Natural killer cell (primary cell): Measurements from ENCODE around the gene ADO. TPM values are rescaled to one million over a fixed set of nuclear protein-coding genes. Genes with fewer than 3 reads are reported as not detected.

ENCODE experiments used
- ATAC-seq, 3 donors: fragments of 150-1000 bp in 2 of 3; fragments of 200-7000 bp in 1 of 3; cut with Tn5 transposase; 1 replicate in 1 of 3; 2 replicates in 2 of 3; pipeline ENCODE4 v1.10.0; 2021; ENCODE audit warnings: mild to moderate bottlenecking in 2 of 3, moderate library complexity in 2 of 3
- DNase-seq, 2 donors: peaks; one replicate each; pipeline versions ENCODE4 v3.0.0 to v3.0.0-alpha.2; 2013 to 2021; ENCODE audit warnings: mixed read lengths in 1 of 2
- H3K27ac ChIP-seq: one replicate; pipeline ENCODE4 v1.5.1; 2013; ENCODE audit warnings: mild to moderate bottlenecking, low read length
- H3K27me3 ChIP-seq: one replicate; pipeline ENCODE4 v1.6.1; 2013; ENCODE audit warnings: low read length; ENCODE audit not compliant: control insufficient read depth, insufficient read depth
- H3K36me3 ChIP-seq: one replicate; pipeline ENCODE4 v1.6.1; 2013; ENCODE audit warnings: low read length; ENCODE audit not compliant: control insufficient read depth, insufficient read depth
- H3K4me1 ChIP-seq: one replicate; pipeline ENCODE4 v1.6.1; 2013; ENCODE audit warnings: low read length; ENCODE audit not compliant: control insufficient read depth, insufficient read depth
- H3K4me3 ChIP-seq: one replicate; pipeline ENCODE4 v1.5.1; 2013; ENCODE audit warnings: low read length
- H3K9me3 ChIP-seq: one replicate; pipeline ENCODE4 v1.6.1; 2013; ENCODE audit warnings: low read length; ENCODE audit not compliant: control insufficient read depth, insufficient read depth
- H3K27ac Mint-ChIP-seq, 2 donors: one replicate each; pipeline ENCODE4 v1.8.0; 2022; ENCODE audit warnings: mild to moderate bottlenecking in 2 of 2, mixed read lengths in 2 of 2, moderate library complexity in 1 of 2
- H3K27me3 Mint-ChIP-seq, 2 donors: one replicate each; pipeline ENCODE4 v1.8.0; 2022; ENCODE audit warnings: low read depth in 2 of 2, mixed read lengths in 2 of 2
- H3K36me3 Mint-ChIP-seq: one replicate; pipeline ENCODE4 v1.8.0; 2022; ENCODE audit warnings: mixed read lengths
- H3K4me1 Mint-ChIP-seq, 2 donors: one replicate each; pipeline ENCODE4 v1.8.0; 2022; ENCODE audit warnings: mixed read lengths in 2 of 2
- H3K4me3 Mint-ChIP-seq: one replicate; pipeline ENCODE4 v1.8.0; 2022; ENCODE audit warnings: mild to moderate bottlenecking, moderate library complexity, mixed read lengths
- H3K9me3 Mint-ChIP-seq, 2 donors: one replicate each; pipeline ENCODE4 v1.8.0; 2022; ENCODE audit warnings: mixed read lengths in 2 of 2
- CTCF ChIP-seq: fragments of 200-600 bp; IDR thresholded peaks from one replicate; pipeline ENCODE4 v1.8.0; 2022; ENCODE audit warnings: antibody characterized with exemption
- WGBS: methylation state at CpG from one replicate; pipeline ENCODE4 v1.1.7; 2013; ENCODE audit warnings: missing lambda C conversion rate; ENCODE audit not compliant: insufficient coverage; 5-methylcytosine and 5-hydroxymethylcytosine counted together
- intact Hi-C: fragments of 100-400 bp; cut with micrococcal nuclease; formaldehyde crosslinking; loops from one replicate; pipeline ENCODE4 v1.14.2; 2022
- total RNA-seq, 4 donors: library from RNA; stranded (reverse); fragments of 120-200 nt in 1 of 4; gene quantifications; one replicate each; pipeline versions ENCODE4 v1.2.3 to v1.2.4, GENCODE V29; 2013 to 2022

The ADO gene
- total RNA-seq, 3 donors from 2014 or later (not counting 1 experiment from before 2014, with no cell fraction given) = 13.6 to 17.1 (median 15.6) TPM

DNA sequence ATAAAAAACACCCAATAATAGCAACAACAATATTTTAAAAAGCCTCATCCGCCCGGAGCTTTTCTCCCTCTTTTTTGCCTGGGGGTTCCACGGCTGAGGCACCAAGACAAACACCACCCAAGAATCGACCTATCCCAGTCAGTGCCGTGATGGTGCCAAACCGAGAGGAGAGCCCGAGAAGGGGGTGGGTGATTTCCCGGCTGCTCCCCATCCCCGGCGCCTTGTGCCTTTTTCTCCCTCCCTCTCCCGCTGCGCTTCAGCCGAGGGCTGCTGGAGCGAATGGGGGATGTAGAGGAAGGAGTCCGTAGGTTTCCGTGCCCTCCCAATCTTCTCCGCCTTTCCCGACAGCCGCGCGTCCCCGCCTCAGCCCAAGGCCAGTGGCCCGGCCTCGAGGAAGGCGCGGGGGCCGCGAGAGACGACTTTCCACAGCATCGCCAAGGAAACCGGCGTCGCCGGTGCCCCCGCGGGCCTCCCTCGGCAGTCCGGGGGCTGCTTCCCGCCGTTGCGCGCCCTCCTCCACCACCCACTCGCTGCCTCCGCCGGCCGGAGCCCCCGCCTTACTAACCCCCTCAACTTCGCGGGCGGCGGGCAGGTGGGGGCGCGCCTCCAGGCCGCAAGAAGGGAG lies 10.3 kb downstream of the ADO start:
- H3K27me3 ChIP-seq = peaks cover 21% of the 10 kb centered on the region
- H3K36me3 ChIP-seq = no peaks in the 10 kb centered on the region
- Mint-ChIP-seq H3K9me3 (no peaks in the 10 kb centered on the region), H3K36me3 (no peaks in the 10 kb centered on the region), H3K4me3 (peak overlapping the region; percentile 98), H3K27me3 (peaks cover 8 to 20% of the 10 kb centered on the region in 2 donors), H3K27ac (peak overlapping the region in 1 of 2 donors; percentile 93), H3K4me1 (peaks cover 63 to 76% of the 10 kb centered on the region in 2 donors)
- WGBS = 2% methylated on average over 52 of the region's 54 CpGs
- no peak for TF ChIP-seq CTCF
- peaks cover 53% of the 10 kb centered on the region for H3K4me1 ChIP-seq
- H3K27ac ChIP-seq = no peak overlapping the region
- ATAC-seq = no peak
- no peaks in the 10 kb centered on the region for H3K9me3 ChIP-seq
- peak in 1 of 2 donors; percentile 28 for DNase-seq
- peak overlapping the region; percentile 73 for H3K4me3 ChIP-seq
- intact Hi-C loops = loop anchor here (5.0 kb wide), 2 partner anchors 317 to 378 kb away; partner anchors contain the start of gene NRBF2

- peaks cover 53% of the 10 kb centered on the region for H3K4me1 ChIP-seq
- H3K27me3 ChIP-seq = peaks cover 22% of the 10 kb centered on the region
- 1% methylated on average over 57 of the region's 60 CpGs for WGBS
- peak overlapping the region; percentile 73 for H3K4me3 ChIP-seq
- ATAC-seq (no peak), DNase-seq (peak; percentile 41 to 52)
- H3K9me3 ChIP-seq = no peaks in the 10 kb centered on the region
- Mint-ChIP-seq H3K36me3 (no peaks in the 10 kb centered on the region), H3K9me3 (no peaks in the 10 kb centered on the region), H3K4me1 (peaks cover 63 to 74% of the 10 kb centered on the region in 2 donors), H3K4me3 (peak overlapping the region; percentile 98), H3K27me3 (peaks cover 15 to 25% of the 10 kb centered on the region in 2 donors), H3K27ac (peak overlapping the region; percentile 93 to 95)
- TF ChIP-seq CTCF = no peak
- H3K27ac ChIP-seq = no peak overlapping the region
- intact Hi-C loops = loop anchor here (1.0 to 5.0 kb wide), 7 partner anchors 10 to 378 kb away; partner anchors contain the start of gene NRBF2
- H3K36me3 ChIP-seq = no peaks in the 10 kb centered on the region
Observed at GRCh38 chr10:62815381-62816075, 11.0 kb downstream of the ADO start.

GRCh38 chr10:62816076-62816330 lies 11.5 kb downstream of the ADO start:
- no peaks in the 10 kb centered on the region for H3K36me3 ChIP-seq
- ATAC-seq = no peak
- H3K9me3 ChIP-seq = no peaks in the 10 kb centered on the region
- intact Hi-C loops = loop anchor here (1.0 to 5.0 kb wide), 7 partner anchors 11 to 379 kb away; partner anchors contain the start of gene NRBF2
- H3K36me3 Mint-ChIP-seq = no peaks in the 10 kb centered on the region
- peak overlapping the region; percentile 93 to 95 for H3K27ac Mint-ChIP-seq
- H3K27me3 Mint-ChIP-seq = peaks cover 19 to 30% of the 10 kb centered on the region in 2 donors
- no peaks in the 10 kb centered on the region for H3K9me3 Mint-ChIP-seq
- TF ChIP-seq CTCF = no peak
- H3K4me3 ChIP-seq = peak overlapping the region; percentile 73
- 0% methylated on average over 1 of the region's 2 CpGs for WGBS
- peaks cover 53% of the 10 kb centered on the region for H3K4me1 ChIP-seq
- no peak for DNase-seq
- peaks cover 63 to 71% of the 10 kb centered on the region in 2 donors for H3K4me1 Mint-ChIP-seq
- no peak overlapping the region for H3K27ac ChIP-seq
- peak overlapping the region; percentile 98 for H3K4me3 Mint-ChIP-seq
- H3K27me3 ChIP-seq = peaks cover 22% of the 10 kb centered on the region
